ENCODE data around the gene EIF5. TPM values are rescaled to one million over a fixed set of nuclear protein-coding genes. Genes with fewer than 3 reads are reported as not detected.

EIF5 gene
- total RNA-seq, 1 experiment from 2014 or later: 392 TPM

- no peak overlapping the region for H3K27ac Mint-ChIP-seq (ENCODE audit: unreplicated experiment)
- H3K4me1 Mint-ChIP-seq (ENCODE audit: low read depth, unreplicated experiment): no peaks in the 10 kb centered on the region
- no peaks in the 10 kb centered on the region for H3K36me3 ChIP-seq (ENCODE audit: control insufficient read depth, insufficient read depth, low read length)
- TF ChIP-seq CTCF (IDR thresholded peaks at IDR 0.05; ENCODE audit: insufficient read depth in 1 of 2, low read depth in 1 of 2, low read length in 1 of 2, severe bottlenecking in 1 of 2, unreplicated experiment in 1 of 2): peak; percentile 78 to 92
- BruUV-seq (replicated peaks): no TSS peak
- no peaks in the 10 kb centered on the region for H3K27me3 Mint-ChIP-seq (ENCODE audit: insufficient read depth, unreplicated experiment)
- no peak overlapping the region for H3K4me3 ChIP-seq (ENCODE audit: low read depth, low read length)
- peak; percentile 66 to 83 for DNase-seq
- H3K9me3 ChIP-seq: no peaks in the 10 kb centered on the region
- CTCF ChIA-PET: interaction anchor here (1.0 to 4.1 kb wide), 3 partner anchors 106 to 188 kb away, joined by 4 to 35 read pairs (median 11); no protein-coding TSS in a partner anchor
- H3K36me3 Mint-ChIP-seq (ENCODE audit: insufficient read depth, unreplicated experiment): no peaks in the 10 kb centered on the region
- no peaks in the 10 kb centered on the region for H3K27me3 ChIP-seq (replicated peaks; ENCODE audit: control insufficient read depth, insufficient read depth, low read length)
- POLR2A ChIA-PET: no interaction called here
- H3K4me3 Mint-ChIP-seq (ENCODE audit: unreplicated experiment): no peak overlapping the region
- no peaks in the 10 kb centered on the region for H3K4me1 ChIP-seq
- intact Hi-C loops (cut with micrococcal nuclease; ENCODE audit: unreplicated experiment): loop anchor here (1.0 to 5.0 kb wide), 4 partner anchors 100 to 214 kb away; no protein-coding TSS in a partner anchor
- no peaks in the 10 kb centered on the region for H3K9me3 Mint-ChIP-seq (ENCODE audit: unreplicated experiment)
Measured at GRCh38 chr14:103292426-103293374, 41.3 kb upstream of the EIF5 start.

GRCh38 chr14:103293465-103293864 lies 40.6 kb upstream of the EIF5 start:
- Mint-ChIP-seq H3K27me3 (ENCODE audit: insufficient read depth, unreplicated experiment) (no peaks in the 10 kb centered on the region), H3K4me1 (ENCODE audit: low read depth, unreplicated experiment) (no peaks in the 10 kb centered on the region), H3K4me3 (ENCODE audit: unreplicated experiment) (no peak overlapping the region), H3K27ac (ENCODE audit: unreplicated experiment) (no peak overlapping the region), H3K9me3 (ENCODE audit: unreplicated experiment) (no peaks in the 10 kb centered on the region), H3K36me3 (ENCODE audit: insufficient read depth, unreplicated experiment) (no peaks in the 10 kb centered on the region)
- no TSS peak for BruUV-seq (replicated peaks)
- H3K36me3 ChIP-seq (ENCODE audit: control insufficient read depth, insufficient read depth, low read length): no peaks in the 10 kb centered on the region
- TF ChIP-seq CTCF (IDR thresholded peaks at IDR 0.05; ENCODE audit: insufficient read depth in 1 of 2, low read depth in 1 of 2, low read length in 1 of 2, severe bottlenecking in 1 of 2, unreplicated experiment in 1 of 2): no peak
- no peak overlapping the region for H3K4me3 ChIP-seq (ENCODE audit: low read depth, low read length)
- no peaks in the 10 kb centered on the region for H3K4me1 ChIP-seq
- no peaks in the 10 kb centered on the region for H3K9me3 ChIP-seq
- no peak for DNase-seq
- ChIA-PET CTCF (interaction anchor here (2.6 kb wide), 1 partner anchor 166 kb away, joined by 11 read pairs; no protein-coding TSS in a partner anchor), POLR2A (no interaction called here)
- no peaks in the 10 kb centered on the region for H3K27me3 ChIP-seq (replicated peaks; ENCODE audit: control insufficient read depth, insufficient read depth, low read length)
- intact Hi-C loops (cut with micrococcal nuclease; ENCODE audit: unreplicated experiment): loop anchor here (1.0 to 5.0 kb wide), 3 partner anchors 99 to 188 kb away; no protein-coding TSS in a partner anchor

- DNase-seq: no peak
- Histone ChIP-seq H3K9me3 (no peaks in the 10 kb centered on the region), H3K27me3 (replicated peaks; ENCODE audit: control insufficient read depth, insufficient read depth, low read length) (no peaks in the 10 kb centered on the region), H3K4me1 (no peaks in the 10 kb centered on the region), H3K4me3 (ENCODE audit: low read depth, low read length) (no peak overlapping the region), H3K36me3 (ENCODE audit: control insufficient read depth, insufficient read depth, low read length) (no peaks in the 10 kb centered on the region)
- Mint-ChIP-seq H3K4me1 (ENCODE audit: low read depth, unreplicated experiment) (no peaks in the 10 kb centered on the region), H3K4me3 (ENCODE audit: unreplicated experiment) (no peak overlapping the region), H3K36me3 (ENCODE audit: insufficient read depth, unreplicated experiment) (no peaks in the 10 kb centered on the region), H3K27me3 (ENCODE audit: insufficient read depth, unreplicated experiment) (no peaks in the 10 kb centered on the region), H3K9me3 (ENCODE audit: unreplicated experiment) (no peaks in the 10 kb centered on the region), H3K27ac (ENCODE audit: unreplicated experiment) (no peak overlapping the region)
- CTCF ChIA-PET: interaction anchor here (1.0 kb wide), 1 partner anchor 189 kb away, joined by 4 read pairs; no protein-coding TSS in a partner anchor
- POLR2A ChIA-PET: no interaction called here
- TF ChIP-seq CTCF (IDR thresholded peaks at IDR 0.05; ENCODE audit: insufficient read depth in 1 of 2, low read depth in 1 of 2, low read length in 1 of 2, severe bottlenecking in 1 of 2, unreplicated experiment in 1 of 2): no peak
- BruUV-seq (replicated peaks): no TSS peak
- intact Hi-C loops (cut with micrococcal nuclease; ENCODE audit: unreplicated experiment): loop anchor here (5.0 kb wide), 1 partner anchor 98 kb away; no protein-coding TSS in a partner anchor
Measured at GRCh38 chr14:103294091-103294490, 39.9 kb upstream of the EIF5 start.
